Measurements from ENCODE around the gene ITGA6.

The ITGA6 gene

DNA sequence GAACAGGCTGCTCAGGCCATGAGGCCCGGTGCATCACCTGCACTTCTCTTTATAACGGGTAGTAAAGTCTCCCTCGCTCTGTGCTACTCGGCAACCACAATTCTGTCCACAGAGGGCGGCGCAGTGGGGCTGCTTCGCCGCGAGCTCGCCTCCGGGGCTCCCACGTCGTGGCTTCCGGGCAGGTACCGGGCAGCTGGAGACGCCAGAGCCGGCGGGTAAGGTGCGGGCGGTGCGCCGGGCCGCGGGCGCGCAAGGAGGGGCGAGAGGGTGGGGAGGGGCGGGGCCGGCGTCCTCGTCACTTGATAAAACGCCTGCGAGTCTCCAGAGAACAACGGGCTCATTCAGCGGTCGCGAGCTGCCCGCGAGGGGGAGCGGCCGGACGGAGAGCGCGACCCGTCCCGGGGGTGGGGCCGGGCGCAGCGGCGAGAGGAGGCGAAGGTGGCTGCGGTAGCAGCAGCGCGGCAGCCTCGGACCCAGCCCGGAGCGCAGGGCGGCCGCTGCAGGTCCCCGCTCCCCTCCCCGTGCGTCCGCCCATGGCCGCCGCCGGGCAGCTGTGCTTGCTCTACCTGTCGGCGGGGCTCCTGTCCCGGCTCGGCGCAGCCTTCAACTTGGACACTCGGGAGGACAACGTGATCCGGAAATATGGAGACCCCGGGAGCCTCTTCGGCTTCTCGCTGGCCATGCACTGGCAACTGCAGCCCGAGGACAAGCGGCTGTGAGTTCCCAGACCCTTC lies at the start of gene ITGA6:
ITGA6 (plus strand) TSS at position 331 of the 734 bp plus-strand sequence.
- DNase-seq: peak; percentile 73

DNA sequence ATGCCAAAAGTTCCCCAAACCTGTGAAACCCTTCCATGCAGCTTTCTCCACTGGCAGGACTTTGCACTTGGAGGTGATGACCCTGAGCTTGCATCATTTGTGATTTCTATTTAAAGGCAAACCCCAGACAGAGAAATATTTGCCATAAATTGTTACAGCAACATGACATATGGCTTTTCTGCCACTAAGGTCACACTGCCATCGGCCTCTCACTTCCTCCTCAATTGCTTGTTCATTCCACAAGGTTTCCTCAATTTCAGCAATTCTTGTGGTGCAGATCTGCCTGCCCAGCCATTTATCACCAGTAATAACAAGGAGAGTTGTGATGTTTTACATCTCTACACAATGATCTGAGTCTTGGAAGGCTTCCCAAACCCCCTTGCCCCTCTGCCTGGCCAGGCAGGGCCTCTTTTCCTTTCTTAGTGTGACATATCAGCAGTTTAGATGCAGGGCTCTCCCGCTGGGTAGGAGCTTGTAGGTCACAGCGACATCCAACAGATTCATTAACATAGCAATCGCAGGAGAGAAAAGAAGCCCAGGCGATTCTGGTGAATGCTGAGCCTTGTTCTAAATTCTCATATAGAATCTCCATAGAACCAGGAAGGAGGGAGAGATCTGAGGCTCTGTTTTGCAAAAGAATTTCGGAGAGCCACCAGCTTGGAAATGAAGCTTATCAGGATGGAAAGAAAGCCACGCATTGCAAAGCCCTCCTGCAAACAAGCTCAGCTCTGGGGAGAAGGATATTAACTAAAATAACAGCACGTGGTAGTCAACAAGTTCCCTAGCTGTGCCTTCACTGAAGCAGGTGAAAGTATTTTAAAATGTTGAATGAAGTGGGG lies 46.7 kb upstream of the ITGA6 start:
- DNase-seq: no peak

DNA sequence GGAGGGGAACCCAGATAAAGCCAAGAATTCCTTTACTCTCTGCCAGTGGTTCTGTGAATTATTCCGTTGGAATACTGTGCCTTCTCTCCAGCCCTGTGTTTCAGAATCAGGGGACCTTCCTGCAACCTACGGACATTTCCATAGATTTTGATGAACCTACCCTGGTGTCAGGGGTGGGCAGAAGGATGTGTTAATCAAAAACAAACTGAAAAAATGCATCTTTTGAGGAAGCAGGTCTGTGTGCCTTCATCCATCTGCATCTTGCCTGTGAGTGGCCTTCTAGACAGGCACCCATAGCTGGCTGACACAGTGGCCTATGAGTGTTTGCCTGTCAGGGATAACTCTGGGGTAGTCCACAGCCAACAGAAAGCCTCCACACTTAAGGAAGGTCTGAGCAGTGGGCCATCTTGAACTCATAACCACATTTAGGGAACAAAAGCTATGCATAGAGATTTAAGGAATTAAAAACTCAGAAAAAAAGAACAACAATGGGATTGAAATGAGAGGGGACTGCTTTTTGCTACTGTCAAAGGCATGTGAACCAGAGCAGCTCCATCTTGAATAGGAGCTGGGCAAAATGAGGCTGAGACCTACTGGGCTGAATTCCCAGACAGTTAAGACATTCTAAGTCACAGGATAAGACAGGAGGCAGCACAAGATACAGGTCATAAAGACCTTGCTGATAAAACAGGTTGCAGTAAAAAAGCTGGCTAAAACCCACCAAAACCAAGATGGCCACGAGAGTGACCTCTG lies 45.9 kb upstream of the ITGA6 start:
- no peak for DNase-seq

DNA sequence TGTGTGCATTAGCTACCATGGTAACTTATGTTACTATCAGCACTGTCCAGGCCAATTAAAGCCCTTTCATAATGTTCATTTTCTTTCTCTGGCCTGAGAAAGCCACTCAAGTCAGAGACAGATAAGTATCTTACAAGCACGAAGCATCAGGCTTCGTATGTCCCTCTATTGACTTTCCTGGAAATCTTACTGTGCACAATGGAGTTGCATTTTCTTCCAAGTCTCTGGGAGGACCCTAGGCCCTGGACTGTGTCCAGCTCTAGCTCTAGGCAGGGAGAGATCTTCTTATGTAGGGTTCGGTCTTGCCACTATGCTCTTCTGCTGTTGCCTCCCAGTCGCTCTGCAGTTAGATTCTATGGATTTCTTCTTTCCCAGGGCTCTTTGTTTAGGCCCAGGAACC lies 40.0 kb upstream of the ITGA6 start:
- no peak for DNase-seq

DNA sequence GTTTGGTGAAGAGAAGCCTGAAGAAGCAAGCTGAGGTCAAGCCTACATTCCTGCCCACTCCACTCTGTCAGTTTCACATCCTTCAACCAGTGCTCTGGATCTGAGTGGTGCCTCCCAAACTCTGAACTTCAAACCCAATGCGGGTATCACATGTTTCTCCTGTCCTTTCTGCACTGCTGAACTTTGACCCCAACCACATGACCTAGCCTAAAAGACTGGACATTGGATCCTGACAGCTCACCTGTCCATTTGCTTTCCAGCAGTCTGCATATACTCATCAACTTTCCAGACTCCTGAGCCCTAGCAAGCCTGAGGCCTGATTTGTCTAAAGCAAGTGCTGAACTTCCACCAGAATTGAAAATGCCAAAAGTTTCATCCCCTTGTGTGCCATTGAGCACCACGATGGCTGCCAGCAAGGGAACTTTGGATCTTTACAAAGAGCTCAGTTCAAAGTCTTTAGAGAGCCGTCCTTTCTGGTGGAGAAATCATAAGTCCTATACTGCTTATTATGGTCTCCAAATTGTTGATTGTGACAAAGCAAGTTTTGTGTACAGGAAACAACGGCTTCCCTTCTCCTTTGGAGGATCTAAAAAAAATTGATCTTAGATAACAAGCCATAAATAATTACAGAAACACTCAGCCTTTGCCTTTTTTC lies 37.6 kb upstream of the ITGA6 start:
- DNase-seq: no peak

DNA sequence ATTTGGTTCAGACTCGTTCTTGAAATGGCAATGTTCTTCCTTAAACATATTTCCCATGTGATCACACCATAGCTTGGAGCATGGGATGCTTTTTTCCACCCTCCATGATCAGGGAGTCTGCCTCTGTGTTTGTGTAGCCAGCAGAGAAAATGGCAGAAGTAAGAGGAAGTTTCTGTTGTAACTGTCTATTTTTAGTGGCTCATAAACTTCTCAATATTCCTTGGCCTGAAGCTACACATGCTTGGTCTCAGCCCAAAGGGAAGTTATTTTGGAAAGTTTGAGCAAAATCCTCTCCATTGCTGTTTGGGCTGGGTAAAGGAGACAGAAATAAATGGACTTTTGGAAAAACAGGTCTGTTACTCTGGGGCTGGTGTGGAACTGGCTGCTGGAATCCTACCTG lies 33.4 kb upstream of the ITGA6 start:
- no peak for DNase-seq

DNA sequence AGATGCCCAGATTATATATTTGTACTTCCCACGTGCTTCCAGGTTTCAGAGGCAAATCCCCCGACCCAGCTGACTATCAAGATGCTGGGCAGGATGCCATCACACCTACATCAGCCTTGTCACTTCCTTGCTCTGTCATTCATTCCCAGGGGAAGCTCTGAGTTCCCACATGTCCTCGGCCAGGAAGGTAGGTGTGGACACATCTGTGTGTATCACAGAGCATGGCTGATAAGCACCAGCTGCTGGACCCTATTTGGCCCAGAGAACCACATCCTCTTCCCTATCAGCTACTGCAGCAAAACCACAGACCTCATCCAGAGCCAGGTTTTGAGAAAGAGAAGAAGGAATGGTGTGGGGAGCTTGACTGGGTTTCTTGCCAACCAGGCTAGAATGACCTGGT lies 31.9 kb upstream of the ITGA6 start:
- DNase-seq: no peak

DNA sequence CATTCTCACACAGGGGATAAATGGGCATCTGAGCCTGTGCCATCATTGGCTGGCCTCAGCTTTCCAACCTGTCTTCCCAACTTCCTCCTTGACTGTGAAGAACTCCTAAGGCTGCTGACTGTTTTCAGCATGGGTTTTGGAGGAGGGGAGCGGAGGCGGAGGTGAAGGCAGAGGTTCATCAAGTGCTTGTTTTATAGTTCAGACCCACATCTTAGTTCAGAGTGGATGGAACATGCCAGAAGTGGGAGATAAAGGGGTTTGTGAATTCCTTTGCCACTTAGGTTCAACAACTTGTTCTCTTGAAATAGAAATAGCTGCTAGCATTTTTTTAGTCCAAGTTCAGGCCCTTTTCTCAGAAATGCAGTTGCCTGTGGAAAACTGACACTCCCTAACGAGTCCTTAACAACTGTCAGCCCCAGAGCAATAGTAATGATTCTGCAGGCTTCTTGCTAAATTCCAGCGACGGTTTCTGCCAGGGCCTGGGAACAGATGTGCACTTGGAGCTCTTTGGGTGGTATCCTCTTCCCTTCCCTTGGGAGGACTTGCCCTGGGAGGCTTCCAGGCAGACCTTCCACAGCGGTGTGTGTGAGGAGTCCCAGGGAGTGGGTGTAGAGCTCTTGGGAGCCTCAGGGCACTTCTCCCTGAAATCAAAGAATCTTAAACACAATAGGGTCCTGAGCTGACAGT lies 30.1 kb upstream of the ITGA6 start:
- no peak for DNase-seq

DNA sequence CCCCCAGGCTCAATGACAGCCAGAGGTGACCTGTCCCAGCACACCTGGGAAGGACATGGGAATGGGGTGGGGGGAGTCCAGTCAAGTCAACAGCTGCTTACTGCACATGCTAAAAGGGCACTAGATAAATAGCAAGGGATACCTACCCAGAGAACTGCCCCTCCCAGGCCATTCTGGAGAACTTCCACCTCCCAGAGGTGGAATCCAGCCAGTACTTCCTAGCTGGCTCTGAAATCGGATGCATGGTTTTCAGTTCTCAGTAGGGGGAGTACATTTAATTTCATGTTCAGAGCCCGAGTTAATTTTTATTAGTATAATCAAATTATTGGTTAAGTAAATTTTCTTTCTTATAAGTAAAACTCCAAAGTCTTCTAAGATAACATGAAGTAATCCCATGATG lies 28.9 kb upstream of the ITGA6 start:
- no peak for DNase-seq

DNA sequence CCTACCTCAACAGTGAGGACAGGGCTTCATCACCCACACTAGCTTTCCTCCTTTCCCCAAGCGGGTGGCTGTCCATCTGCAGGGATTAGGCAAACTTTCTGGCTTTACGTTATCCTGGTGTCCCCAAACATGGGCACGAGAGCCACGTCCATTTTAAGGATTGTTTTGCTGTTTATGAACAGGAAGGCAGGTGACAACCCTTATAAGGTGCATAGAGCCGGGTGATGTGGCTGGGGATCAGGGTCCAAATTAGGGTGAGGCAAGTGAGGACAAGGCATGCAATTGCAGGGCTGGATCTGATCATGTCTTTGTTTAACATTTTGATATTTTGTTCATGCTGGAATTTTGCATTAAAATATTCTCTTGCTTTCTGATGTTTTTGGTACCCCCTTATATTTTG lies 27.6 kb upstream of the ITGA6 start:
- no peak for DNase-seq

DNA sequence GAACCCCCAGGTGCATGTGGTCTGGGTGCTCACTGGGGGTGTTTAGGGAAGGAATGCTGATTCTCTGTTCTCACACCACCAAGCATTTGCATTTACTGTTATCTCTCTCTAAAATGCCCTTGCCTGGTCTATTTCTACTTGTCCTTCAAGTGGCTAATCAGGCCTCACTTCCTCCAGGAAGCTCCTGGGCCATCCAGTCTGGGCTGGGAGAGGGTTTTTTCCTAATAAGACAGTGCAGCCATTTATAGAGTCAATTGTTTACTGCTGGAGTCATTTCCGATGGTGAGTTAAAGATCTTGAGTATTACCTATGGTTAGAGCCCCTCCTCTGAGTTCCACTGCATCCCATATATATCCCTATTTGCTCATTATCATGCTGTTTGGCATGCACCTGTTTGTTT lies 25.2 kb upstream of the ITGA6 start:
- DNase-seq: no peak

DNA sequence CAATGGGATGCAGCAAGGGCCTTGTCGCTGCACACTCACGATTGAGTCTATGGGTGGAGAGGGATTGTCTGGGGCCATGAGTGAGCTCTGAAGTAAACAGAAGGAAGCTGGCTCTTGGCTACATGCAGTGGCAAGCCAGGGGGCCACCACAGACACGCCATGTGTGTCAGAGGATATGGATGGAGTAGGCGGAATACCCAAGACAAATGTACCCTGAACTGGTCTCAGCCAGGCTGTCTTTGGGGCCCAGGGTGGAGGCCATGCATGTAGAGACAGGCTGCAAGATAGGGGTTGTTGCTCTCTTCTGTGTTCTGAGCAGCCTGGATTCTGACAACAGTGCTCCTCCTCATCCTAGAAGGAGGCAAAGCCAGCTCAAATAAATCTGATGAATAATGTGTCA lies 24.0 kb upstream of the ITGA6 start:
- DNase-seq: no peak

DNA sequence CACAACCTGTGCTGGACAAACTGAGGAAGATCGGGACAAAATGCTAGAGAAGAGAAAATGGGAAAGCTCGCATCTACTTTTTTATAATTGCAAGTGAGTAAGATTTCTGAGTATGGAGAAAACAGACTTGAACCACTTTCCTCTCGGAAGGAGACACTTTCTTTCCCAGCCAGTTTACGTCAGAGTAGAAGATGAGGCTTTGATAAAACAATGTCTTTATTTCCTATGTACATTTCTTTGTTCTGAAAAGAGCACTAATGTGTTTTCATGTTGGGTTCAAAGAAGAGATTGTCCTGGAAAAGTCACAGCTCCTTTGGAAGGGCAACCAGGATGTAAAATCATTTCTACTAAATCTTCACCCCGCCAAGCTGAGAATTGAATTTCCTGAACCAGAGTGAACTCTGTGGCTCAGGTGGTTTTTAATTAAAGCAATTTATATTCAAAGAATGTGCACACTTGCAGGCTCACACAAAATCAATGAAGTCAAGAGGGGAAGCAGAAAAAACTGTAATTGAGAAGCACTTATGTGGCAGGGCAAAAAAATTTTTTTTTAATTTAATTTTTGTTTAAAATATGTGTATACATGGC lies 23.4 kb upstream of the ITGA6 start:
- no peak for DNase-seq

DNA sequence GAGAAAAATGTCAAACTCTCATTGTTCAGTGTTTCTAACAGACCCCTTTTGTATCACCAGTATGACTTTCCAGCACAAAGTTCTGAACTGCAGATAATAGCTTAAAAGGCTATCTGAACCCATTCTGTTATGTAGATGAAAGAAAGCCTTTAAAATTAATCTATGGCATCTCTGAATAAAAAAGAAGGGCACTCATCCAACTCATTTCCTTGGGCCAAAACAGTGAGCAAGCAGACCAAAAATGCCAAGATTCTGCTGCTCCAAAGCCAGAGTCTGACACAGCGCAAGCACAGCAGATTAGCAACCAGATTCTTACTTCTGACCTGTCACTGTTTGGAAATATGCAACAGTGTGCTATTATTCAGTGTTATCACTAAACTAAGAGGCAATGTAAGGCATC lies 22.6 kb upstream of the ITGA6 start:
- DNase-seq: no peak

DNA sequence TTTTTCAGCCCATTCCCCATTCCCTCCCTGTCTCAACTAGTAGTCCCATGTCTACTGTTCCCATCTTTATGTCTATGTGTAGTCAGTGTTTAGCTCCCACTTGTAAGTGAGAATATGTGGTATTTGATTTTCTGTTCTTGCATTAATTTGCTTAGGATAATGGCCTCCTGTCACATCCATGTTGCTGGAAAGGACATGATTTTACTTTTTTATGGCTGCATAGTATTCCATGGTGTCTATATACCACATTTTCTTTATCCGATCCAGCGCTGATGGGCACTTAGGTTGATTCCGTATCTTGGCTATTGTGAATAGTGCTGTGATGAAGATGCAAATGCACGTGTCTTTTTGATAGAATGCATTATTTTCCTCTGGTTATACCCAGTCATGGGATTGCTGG lies 21.7 kb upstream of the ITGA6 start:
- DNase-seq: no peak

DNA sequence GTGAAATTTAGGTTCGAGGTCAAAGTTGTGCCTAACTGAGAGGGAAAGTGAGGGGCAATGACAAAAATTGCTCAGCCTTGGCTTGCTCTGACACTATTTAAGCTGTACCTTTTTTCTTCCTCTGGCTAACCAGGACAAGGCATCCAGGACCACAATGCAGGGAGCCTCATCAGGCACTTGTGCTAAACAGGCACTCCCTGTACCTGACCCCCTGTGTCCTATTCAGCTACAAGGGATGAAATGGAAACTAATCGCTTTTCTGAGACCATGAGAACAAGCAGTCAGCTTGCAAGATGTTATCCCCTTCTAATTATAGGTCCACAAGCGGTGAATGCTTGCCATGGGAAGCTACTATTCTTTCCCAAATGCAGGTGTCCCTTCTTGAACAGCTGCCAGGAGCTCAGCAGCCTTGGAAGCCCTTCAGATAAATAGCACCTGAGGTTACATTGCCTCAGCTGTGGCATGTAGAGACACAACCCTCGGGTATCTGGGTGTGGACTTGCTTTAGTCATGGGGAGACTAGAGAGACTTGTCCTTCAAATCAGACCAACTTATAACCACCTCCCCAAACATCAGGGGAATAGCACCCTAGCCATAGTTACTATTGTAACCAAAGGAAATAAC lies 19.1 kb upstream of the ITGA6 start:
- peak; percentile 85 for DNase-seq

DNA sequence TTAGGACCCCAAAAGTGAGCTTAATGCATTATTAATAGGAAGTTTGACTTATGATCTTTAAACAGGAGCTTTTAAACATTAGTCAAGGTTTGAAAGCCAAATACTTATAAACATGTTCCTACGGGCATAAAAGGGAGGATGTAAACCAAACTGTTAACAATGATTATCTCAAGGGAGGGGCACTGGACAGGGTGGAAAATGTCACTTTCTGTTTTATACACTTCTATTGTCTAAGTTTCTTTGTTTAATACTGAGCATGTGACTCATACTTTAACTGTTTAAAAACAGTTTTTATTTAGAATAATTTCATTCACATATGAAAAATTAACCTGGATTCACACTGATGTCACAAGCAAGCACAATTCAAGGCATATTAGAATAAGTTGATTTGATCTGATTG lies 18.3 kb upstream of the ITGA6 start:
- no peak for DNase-seq

DNA sequence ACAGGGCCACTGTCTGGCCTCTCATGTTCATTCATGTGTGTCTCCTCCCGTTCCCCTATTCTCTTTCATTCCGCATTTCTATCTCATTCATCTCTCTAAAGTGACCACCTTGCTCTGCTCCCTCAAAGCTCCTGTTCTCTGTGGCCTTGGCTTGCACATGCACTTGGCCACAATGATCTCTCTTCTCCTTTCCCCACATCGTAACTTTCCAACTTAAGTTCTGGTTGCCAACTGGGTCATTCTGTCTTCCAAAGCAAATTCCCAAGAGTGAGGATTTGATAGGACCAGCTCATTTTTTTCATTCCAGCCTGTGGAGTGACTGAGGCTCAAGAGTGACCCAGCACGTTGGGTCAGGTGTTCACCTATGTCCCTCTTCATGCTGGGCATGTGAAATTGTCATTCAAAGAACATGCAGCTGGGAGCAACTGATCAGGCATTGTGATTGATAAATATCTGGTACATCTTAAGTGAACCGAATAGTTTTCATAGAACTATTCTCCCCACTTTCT lies 14.3 kb upstream of the ITGA6 start:
- DNase-seq: no peak

DNA sequence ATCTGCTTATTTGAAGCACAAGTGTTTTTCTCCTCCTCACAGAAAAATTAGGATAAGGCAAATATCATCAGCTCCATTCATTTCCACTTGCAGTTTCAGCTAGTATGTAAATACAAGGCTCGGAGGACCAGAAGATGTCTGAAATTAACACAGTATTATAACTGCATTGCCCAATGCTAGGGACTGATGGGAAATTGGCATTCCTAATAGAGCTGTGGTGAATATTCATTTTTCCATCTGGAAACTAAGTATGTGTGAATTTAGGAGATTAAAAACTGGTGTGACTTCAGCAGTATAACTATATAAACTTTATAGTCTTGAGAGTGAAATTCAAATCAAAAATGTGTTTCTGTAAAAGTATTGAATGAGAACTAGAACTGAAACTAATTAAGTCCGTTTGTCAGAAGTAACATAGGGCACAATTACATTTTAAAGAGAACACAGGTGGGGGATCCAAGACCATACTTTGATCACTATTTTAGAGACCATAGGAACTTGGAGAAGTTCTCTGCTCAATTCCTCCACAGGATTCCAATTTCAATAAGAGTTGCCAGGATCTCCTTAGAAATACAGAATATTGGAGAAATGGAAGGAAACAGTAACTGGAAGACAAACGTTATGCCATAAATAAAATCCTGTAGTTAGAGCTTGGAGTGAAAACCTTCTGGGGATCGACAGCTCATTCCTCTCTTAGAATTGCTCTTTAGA lies 12.1 kb upstream of the ITGA6 start:
- no peak for DNase-seq

DNA sequence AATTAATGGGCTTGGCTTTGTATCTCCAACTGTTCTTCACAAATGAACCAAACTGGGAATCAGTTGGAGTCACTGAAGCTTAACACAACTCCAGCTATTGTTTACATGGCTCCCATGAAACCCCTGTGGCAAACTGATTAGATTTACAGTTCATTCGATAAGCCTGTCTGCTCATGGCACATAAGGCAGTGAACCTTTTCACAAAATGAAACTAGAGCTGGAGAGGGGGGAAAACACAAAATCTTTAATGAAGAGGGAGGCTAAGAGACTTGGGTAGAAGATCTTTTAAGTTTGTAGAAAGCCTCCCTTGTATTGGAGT lies 11.6 kb upstream of the ITGA6 start:
- no peak for DNase-seq

DNA sequence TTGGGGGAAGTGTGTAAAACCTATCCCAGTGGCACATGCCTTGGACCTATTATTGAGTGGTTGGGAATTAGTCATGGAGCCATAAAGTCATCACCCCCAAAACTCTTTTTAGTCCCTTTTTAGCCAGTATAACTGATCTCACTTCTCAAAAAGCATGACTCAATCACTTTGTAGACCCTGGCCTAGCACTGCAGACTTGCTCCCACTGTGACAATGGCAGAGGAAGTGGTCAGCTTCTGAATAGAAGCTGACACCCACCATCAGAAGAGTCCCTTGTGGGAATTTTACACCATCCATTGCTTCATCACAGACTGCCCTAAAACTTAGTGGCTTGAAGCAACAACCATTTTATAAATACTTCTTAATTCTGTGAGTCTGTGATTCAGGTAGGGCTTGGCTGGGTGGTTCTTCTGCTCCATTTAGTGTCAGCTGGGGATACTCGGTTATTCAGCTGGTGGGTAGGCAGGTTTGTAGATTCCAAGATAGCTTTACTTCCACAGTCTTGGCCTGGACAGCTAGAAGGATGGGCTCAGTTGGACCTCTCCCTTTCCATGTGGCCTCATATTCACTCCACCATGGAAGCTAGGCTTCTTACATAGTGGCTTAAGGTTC lies 10.8 kb upstream of the ITGA6 start:
- no peak for DNase-seq
